ENCODE results near the gene TMEM258. TPM values are rescaled to one million over a fixed set of nuclear protein-coding genes. Genes with fewer than 3 reads are reported as not detected.

The TMEM258 gene
- total and polyA plus RNA-seq, 9 of the 15 experiments (the other 6 are each of a cell fraction or from before 2014, with no cell fraction given): 97.2 to 856 (median 231) TPM

GRCh38 chr11:61792310-61793082, at the start of gene TMEM258, which contains the start of gene FEN1 (continued):
- no peak for TF ChIP-seq CREBBP (IDR thresholded peaks at IDR 0.05; ENCODE audit: low read depth, low read length)
- TF ChIP-seq, protein P1, sequence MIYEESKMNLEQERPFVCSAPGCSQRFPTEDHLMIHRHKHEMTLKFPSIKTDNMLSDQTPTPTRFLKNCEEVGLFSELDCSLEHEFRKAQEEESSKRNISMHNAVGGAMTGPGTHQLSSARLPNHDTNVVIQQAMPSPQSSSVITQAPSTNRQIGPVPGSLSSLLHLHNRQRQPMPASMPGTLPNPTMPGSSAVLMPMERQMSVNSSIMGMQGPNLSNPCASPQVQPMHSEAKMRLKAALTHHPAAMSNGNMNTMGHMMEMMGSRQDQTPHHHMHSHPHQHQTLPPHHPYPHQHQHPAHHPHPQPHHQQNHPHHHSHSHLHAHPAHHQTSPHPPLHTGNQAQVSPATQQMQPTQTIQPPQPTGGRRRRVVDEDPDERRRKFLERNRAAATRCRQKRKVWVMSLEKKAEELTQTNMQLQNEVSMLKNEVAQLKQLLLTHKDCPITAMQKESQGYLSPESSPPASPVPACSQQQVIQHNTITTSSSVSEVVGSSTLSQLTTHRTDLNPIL (CRISPR knock-in tag; IDR thresholded peaks at IDR 0.05): no peak
- no peak for TF ChIP-seq SMARCA4 (IDR thresholded peaks at IDR 0.05)
- TF ChIP-seq DIDO1 (tag; IDR thresholded peaks at IDR 0.05; ENCODE audit: low read depth): peak; percentile 92
- peak; percentile 98 for TF ChIP-seq E2F3 (CRISPR knock-in tag; IDR thresholded peaks at IDR 0.05)
- TF ChIP-seq ADNP (tag; IDR thresholded peaks at IDR 0.05): no peak
- peak; percentile 93 for TF ChIP-seq ZNF609 (CRISPR knock-in tag; IDR thresholded peaks at IDR 0.05; ENCODE audit: borderline replicate concordance)
- TF ChIP-seq ZBTB9 (CRISPR knock-in tag; IDR thresholded peaks at IDR 0.05): peak; percentile 81
- 0 out of 2 replicates have a peak, but pooled peaks have one; percentile 28 for TF ChIP-seq HDAC8 (tag; IDR thresholded peaks at IDR 0.05)
- peak; percentile 93 for TF ChIP-seq SUPT5H (IDR thresholded peaks at IDR 0.05)
- peak; percentile 17; the same call in 1 of the 2 replicates for TF ChIP-seq KLF1 (tag; IDR thresholded peaks at IDR 0.05)
- TF ChIP-seq POLR3G (IDR thresholded peaks at IDR 0.05; ENCODE audit: extremely low read depth, insufficient read length, insufficient replicate concordance): no peak
- TF ChIP-seq RFX1 (IDR thresholded peaks at IDR 0.05): peak; percentile 67; the same call in 1 of the 2 replicates
- peak; percentile 81; the same call in 1 of the 2 replicates for TF ChIP-seq FOXJ2 (tag; IDR thresholded peaks at IDR 0.05)
- TF ChIP-seq NFE2L1 (tag; IDR thresholded peaks at IDR 0.05; ENCODE audit: borderline replicate concordance, low read depth): no peak
- no peak for TF ChIP-seq EWSR1 (IDR thresholded peaks at IDR 0.05; ENCODE audit: borderline replicate concordance, low read depth, partially characterized antibody)
- no peak for TF ChIP-seq STAG1 (CRISPR knock-in tag; IDR thresholded peaks at IDR 0.05; ENCODE audit: borderline replicate concordance)
- no peak for TF ChIP-seq ZNF316 (IDR thresholded peaks at IDR 0.05)
- TF ChIP-seq PPARD (CRISPR knock-in tag; IDR thresholded peaks at IDR 0.05): no peak
- TF ChIP-seq HIVEP1 (CRISPR knock-in tag; IDR thresholded peaks at IDR 0.05): 0 out of 2 replicates have a peak, but pooled peaks have one; percentile 46
- TF ChIP-seq TAF7 (tag; IDR thresholded peaks at IDR 0.05): peak; percentile 88
- no peak for TF ChIP-seq ZNF140 (CRISPR knock-in tag; IDR thresholded peaks at IDR 0.05)
- no peak for TF ChIP-seq PURB (CRISPR knock-in tag; IDR thresholded peaks at IDR 0.05; ENCODE audit: low read depth)

Data from K562 (cell line).